SK-N-MC (cell line): Measurements from ENCODE around the gene TAGLN.

Source experiments
- DNase-seq: peaks from one replicate; pipeline ENCODE4 v3.0.0-alpha.2; 2011; ENCODE audit warnings: low read depth, low spot score
- H3K27ac ChIP-seq: fragments of 200-600 bp; sonication (generic); 2 replicates; pipeline ENCODE4 v1.5.1; 2016; ENCODE audit warnings: mixed run types
- H3K36me3 ChIP-seq: fragments of 200-600 bp; sonication (generic); 2 replicates; pipeline ENCODE4 v1.6.1; 2017; ENCODE audit warnings: antibody characterized with exemption, low read length, mixed read lengths; ENCODE audit not compliant: insufficient read depth
- H3K4me3 ChIP-seq: fragments of 200-600 bp; sonication (generic); 2 replicates; pipeline ENCODE4 v1.5.1; 2016
- H3K9ac ChIP-seq: fragments of 200-600 bp; sonication (generic); 2 replicates; pipeline ENCODE4 v1.8.0; 2017; ENCODE audit warnings: mixed run types, mixed read lengths; ENCODE audit not compliant: insufficient read length
- H3K9me3 ChIP-seq: fragments of 200-600 bp; sonication (generic); 2 replicates; pipeline ENCODE4 v1.6.1; 2017; ENCODE audit warnings: low read depth, mild to moderate bottlenecking, antibody characterized with exemption, low read length, moderate library complexity, mixed read lengths
- EZH2 ChIP-seq: fragments of 200-600 bp; sonication (generic); IDR thresholded peaks from one replicate; pipeline ENCODE4 v1.6.1; 2017; ENCODE audit warnings: antibody characterized with exemption
- FOXP2 ChIP-seq: optimal IDR thresholded peaks from 2 replicates; pipeline ENCODE3; 2011; ENCODE audit warnings: mild to moderate bottlenecking, moderate library complexity; ENCODE audit not compliant: insufficient read depth; ENCODE audit errors: extremely low read length, control extremely low read depth
- POLR2AphosphoS5 ChIP-seq: IDR thresholded peaks from 2 replicates; pipeline ENCODE4 v1.6.1; 2012; ENCODE audit warnings: mild to moderate bottlenecking, low read depth, low read length, borderline replicate concordance

The TAGLN gene

GRCh38 chr11:117191680-117192400 lies 7.3 kb upstream of the TAGLN start:
- Histone ChIP-seq H3K4me3 (no peak overlapping the region), H3K36me3 (no peaks in the 10 kb centered on the region), H3K9me3 (no peaks in the 10 kb centered on the region), H3K27ac (no peak overlapping the region), H3K9ac (no peak overlapping the region)
- TF ChIP-seq POLR2AphosphoS5 (no peak), EZH2 (no peak), FOXP2 (no peak)
- no peak for DNase-seq

DNA sequence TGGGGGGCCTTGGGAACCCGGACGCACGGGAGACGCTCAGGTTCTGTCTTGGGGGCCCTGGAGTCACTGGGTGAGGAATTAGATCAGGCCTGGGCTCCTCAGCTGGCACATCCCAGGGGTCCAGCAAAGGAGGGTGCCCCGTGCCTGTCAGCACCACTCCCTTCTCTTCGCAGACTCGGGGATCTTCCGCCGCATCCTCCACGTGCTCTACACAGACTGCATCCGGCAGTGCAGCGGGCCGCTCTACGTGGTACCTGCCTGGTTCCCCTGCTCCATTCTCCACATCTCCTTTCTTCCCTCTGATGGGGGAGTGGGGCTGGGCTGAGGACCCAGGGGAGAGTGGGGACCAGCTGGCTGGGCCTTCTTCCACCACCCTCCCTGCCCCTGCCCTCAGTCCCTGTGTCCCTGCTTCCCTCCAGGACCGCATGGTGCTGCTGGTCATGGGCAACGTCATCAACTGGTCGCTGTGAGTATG lies 6.7 kb upstream of the TAGLN start:
- H3K36me3 ChIP-seq, result no peaks in the 10 kb centered on the region
- TF ChIP-seq FOXP2 (no peak), EZH2 (no peak), POLR2AphosphoS5 (no peak)

DNA sequence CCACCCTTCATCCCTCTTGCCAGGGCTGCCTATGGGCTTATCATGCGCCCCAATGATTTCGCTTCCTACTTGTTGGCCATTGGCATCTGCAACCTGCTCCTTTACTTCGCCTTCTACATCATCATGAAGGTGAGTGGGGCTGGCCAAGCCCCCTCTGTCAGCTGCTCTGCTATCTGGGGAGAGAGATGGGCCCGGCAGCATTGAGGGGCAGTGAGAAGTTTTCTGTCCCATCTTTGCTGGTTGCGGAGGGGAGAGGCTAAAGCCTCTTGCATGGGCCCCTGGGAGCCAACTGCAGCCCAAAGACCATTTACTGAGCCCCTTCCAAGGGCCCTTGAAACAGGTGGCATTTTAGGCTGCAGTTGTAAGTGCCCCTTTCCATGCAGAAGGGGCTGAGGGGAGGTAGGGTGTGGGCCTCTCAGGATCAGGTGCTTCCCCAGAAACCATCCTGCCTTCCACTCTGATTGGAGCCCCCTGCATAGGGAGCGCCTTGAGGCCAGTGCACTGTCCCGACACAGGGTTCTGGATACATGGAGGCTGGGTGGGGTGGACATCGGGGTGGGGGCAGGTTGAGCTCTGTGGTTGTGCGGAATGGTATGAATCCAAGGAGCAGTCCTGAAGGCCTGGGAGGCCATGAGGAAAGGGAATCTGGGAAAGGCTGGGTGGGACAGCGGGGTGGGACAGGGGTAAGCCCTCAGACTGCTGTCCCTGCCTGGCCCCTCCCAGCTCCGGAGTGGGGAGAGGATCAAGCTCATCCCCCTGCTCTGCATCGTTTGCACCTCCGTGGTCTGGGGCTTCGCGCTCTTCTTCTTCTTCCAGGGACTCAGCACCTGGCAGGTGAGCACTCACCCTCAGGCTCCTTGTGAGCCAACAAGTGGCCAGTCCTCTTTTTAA lies 5.8 kb upstream of the TAGLN start:
- no peak overlapping the region for H3K4me3 ChIP-seq
- TF ChIP-seq POLR2AphosphoS5, result no peak
- TF ChIP-seq EZH2, result no peak
- TF ChIP-seq FOXP2, result no peak
- H3K27ac ChIP-seq, result no peak overlapping the region
- no peaks in the 10 kb centered on the region for H3K36me3 ChIP-seq
- no peaks in the 10 kb centered on the region for H3K9me3 ChIP-seq
- no peak for DNase-seq
- H3K9ac ChIP-seq, result no peak overlapping the region

More for the DNA sequence above, 6.7 kb upstream of the TAGLN start:
- DNase-seq, result no peak
- no peak overlapping the region for H3K4me3 ChIP-seq
- H3K9me3 ChIP-seq, result no peaks in the 10 kb centered on the region
- no peak overlapping the region for H3K9ac ChIP-seq
- H3K27ac ChIP-seq, result no peak overlapping the region

GRCh38 chr11:117194267-117194666 lies 4.9 kb upstream of the TAGLN start:
- H3K4me3 ChIP-seq, result no peak overlapping the region
- no peak for DNase-seq

GRCh38 chr11:117195258-117195657 lies 3.9 kb upstream of the TAGLN start:
- Histone ChIP-seq H3K4me3 (no peak overlapping the region), H3K9me3 (no peaks in the 10 kb centered on the region), H3K27ac (no peak overlapping the region), H3K36me3 (no peaks in the 10 kb centered on the region), H3K9ac (no peak overlapping the region)
- TF ChIP-seq POLR2AphosphoS5, result no peak
- TF ChIP-seq FOXP2, result no peak
- no peak for TF ChIP-seq EZH2
- DNase-seq, result no peak

More at GRCh38 chr11:117194267-117194666, 4.9 kb upstream of the TAGLN start:
- Histone ChIP-seq H3K36me3 (no peaks in the 10 kb centered on the region), H3K9ac (no peak overlapping the region), H3K27ac (no peak overlapping the region), H3K9me3 (no peaks in the 10 kb centered on the region)
- no peak for TF ChIP-seq FOXP2
- no peak for TF ChIP-seq POLR2AphosphoS5
- no peak for TF ChIP-seq EZH2

GRCh38 chr11:117195761-117196160 lies 3.4 kb upstream of the TAGLN start:
- no peaks in the 10 kb centered on the region for H3K36me3 ChIP-seq
- no peak overlapping the region for H3K9ac ChIP-seq
- H3K27ac ChIP-seq, result no peak overlapping the region
- H3K4me3 ChIP-seq, result no peak overlapping the region
- TF ChIP-seq FOXP2 (no peak), POLR2AphosphoS5 (no peak)
- DNase-seq, result no peak
- no peaks in the 10 kb centered on the region for H3K9me3 ChIP-seq

- TF ChIP-seq EZH2, result no peak
- TF ChIP-seq FOXP2, result no peak
- TF ChIP-seq POLR2AphosphoS5, result no peak
- no peaks in the 10 kb centered on the region for H3K36me3 ChIP-seq
- no peaks in the 10 kb centered on the region for H3K9me3 ChIP-seq
- no peak overlapping the region for H3K9ac ChIP-seq
- no peak overlapping the region for H3K4me3 ChIP-seq
- no peak for DNase-seq
- no peak overlapping the region for H3K27ac ChIP-seq
Observed at GRCh38 chr11:117197006-117197405, 2.2 kb upstream of the TAGLN start.
